Type B pancreatic cell (in vitro differentiated cells): Measurements from ENCODE around the gene NAV2. TPM values are rescaled to one million over a fixed set of nuclear protein-coding genes. Genes with fewer than 3 reads are reported as not detected.

Source experiments
- DNase-seq: peaks from one replicate; pipeline ENCODE4 v3.0.0; 2021; ENCODE audit warnings: mixed read lengths; ENCODE audit not compliant: unreplicated experiment; ENCODE audit errors: extremely low spot score
- H3K27ac Mint-ChIP-seq: 2 replicates; pipeline ENCODE4 v1.8.0; 2021; ENCODE audit warnings: mild to moderate bottlenecking, mixed read lengths
- H3K27me3 Mint-ChIP-seq: 2 replicates; pipeline ENCODE4 v1.8.0; 2021; ENCODE audit warnings: mixed read lengths
- H3K36me3 Mint-ChIP-seq: 2 replicates; pipeline ENCODE4 v1.8.0; 2021; ENCODE audit warnings: mixed read lengths
- H3K4me1 Mint-ChIP-seq: one replicate; pipeline ENCODE4 v1.8.0; 2021; ENCODE audit warnings: mixed read lengths; ENCODE audit not compliant: unreplicated experiment
- H3K4me3 Mint-ChIP-seq: 2 replicates; pipeline ENCODE4 v1.8.0; 2021; ENCODE audit warnings: mild to moderate bottlenecking, mixed read lengths
- H3K9me3 Mint-ChIP-seq: 2 replicates; pipeline ENCODE4 v1.8.0; 2021; ENCODE audit warnings: mixed read lengths
- total RNA-seq: library from RNA; stranded (reverse); gene quantifications from 2 replicates; pipeline ENCODE4 v1.2.1, GENCODE V29; 2021; ENCODE audit warnings: low replicate concordance
- TF ChIP-seq, protein P1 (sequence below): fragments of 200-600 bp; sonication (generic); conservative IDR thresholded peaks from 2 replicates; pipeline ENCODE4 v1.5.0; 2021; ENCODE audit warnings: antibody characterized with exemption, mild to moderate bottlenecking

The NAV2 gene
- total RNA-seq, 1 donor from 2014 or later, result 54.2 TPM

DNA sequence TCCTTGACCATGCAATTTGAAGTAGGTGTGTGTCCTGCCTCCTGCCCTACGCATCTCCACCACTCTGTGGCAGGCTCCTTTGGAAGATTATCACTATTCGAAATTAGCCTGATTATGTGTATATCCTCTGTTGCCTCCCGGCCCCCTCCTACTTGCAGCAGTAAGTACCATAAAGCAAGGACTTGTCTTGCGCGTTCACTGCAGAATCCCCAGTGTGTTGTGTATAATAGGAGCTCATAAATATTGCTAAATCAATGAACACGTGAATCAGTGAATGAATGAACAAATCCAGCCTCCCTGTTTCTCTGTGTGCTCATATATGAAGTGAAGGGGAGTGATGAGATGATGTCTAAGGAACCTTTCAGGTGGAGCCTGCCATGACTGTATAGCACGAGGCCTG is 237.0 kb downstream of the NAV2 start:
- Mint-ChIP-seq H3K27me3 (no peaks in the 10 kb centered on the region), H3K9me3 (no peaks in the 10 kb centered on the region), H3K4me1 (peaks cover 38% of the 10 kb centered on the region), H3K27ac (no peak overlapping the region), H3K4me3 (no peak overlapping the region), H3K36me3 (peaks cover 12% of the 10 kb centered on the region)
- TF ChIP-seq, protein P1, sequence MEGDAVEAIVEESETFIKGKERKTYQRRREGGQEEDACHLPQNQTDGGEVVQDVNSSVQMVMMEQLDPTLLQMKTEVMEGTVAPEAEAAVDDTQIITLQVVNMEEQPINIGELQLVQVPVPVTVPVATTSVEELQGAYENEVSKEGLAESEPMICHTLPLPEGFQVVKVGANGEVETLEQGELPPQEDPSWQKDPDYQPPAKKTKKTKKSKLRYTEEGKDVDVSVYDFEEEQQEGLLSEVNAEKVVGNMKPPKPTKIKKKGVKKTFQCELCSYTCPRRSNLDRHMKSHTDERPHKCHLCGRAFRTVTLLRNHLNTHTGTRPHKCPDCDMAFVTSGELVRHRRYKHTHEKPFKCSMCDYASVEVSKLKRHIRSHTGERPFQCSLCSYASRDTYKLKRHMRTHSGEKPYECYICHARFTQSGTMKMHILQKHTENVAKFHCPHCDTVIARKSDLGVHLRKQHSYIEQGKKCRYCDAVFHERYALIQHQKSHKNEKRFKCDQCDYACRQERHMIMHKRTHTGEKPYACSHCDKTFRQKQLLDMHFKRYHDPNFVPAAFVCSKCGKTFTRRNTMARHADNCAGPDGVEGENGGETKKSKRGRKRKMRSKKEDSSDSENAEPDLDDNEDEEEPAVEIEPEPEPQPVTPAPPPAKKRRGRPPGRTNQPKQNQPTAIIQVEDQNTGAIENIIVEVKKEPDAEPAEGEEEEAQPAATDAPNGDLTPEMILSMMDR, result no peak
- no peak for DNase-seq

DNA sequence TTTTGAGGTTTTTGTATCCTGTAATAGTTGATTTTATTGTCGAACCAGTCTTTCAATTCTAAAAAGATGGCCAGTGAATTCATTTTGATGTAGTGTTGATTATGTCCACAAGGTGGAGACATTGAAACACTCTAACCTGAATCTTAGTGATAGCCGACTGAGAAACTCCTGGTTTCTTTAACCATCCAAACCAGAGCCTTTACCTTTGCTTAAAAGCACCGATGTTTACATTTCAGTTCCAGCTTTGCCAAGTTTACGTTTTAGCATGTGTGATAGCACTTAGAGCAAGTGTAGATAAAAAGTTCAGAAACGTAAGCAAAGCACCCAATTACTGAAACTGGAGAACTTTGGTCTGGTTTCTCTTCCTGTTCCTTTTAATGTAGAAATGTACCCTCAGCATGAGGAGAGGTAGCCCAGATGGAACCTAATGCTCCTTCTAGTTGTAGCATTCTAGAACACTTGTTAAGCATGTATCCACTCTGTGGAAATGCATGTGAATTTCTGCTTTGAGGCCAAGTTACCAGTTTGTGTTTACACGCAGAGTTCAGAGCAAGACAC is 239.0 kb downstream of the NAV2 start:
- H3K27me3 Mint-ChIP-seq, result no peaks in the 10 kb centered on the region
- peaks cover 13% of the 10 kb centered on the region for H3K36me3 Mint-ChIP-seq

GRCh38 chr11:19952116-19952605 is 239.5 kb downstream of the NAV2 start:
- Mint-ChIP-seq H3K27ac (peak overlapping the region; percentile 47), H3K4me3 (peak overlapping the region; percentile 5), H3K4me1 (peaks cover 37% of the 10 kb centered on the region), H3K27me3 (no peaks in the 10 kb centered on the region), H3K36me3 (peaks cover 13% of the 10 kb centered on the region), H3K9me3 (no peaks in the 10 kb centered on the region)
- DNase-seq, result no peak
- TF ChIP-seq, protein P1, result no peak

More for the DNA sequence above, 239.0 kb downstream of the NAV2 start:
- Mint-ChIP-seq H3K4me3 (peak overlapping the region; percentile 5), H3K27ac (peak overlapping the region; percentile 47), H3K9me3 (no peaks in the 10 kb centered on the region), H3K4me1 (peaks cover 38% of the 10 kb centered on the region)
- TF ChIP-seq, protein P1, result peak; percentile 85
- DNase-seq, result no peak

- H3K4me1 Mint-ChIP-seq, result peaks cover 38% of the 10 kb centered on the region
These were observed 240.3 kb downstream of the NAV2 start for GRCh38 chr11:19952911-19953310.

GRCh38 chr11:19953336-19953735 is 240.7 kb downstream of the NAV2 start:
- no peaks in the 10 kb centered on the region for H3K9me3 Mint-ChIP-seq

More at GRCh38 chr11:19952911-19953310, 240.3 kb downstream of the NAV2 start:
- TF ChIP-seq, protein P1, result no peak
- Mint-ChIP-seq H3K36me3 (peaks cover 13% of the 10 kb centered on the region), H3K27ac (no peak overlapping the region), H3K4me3 (no peak overlapping the region), H3K27me3 (peaks cover 4% of the 10 kb centered on the region), H3K9me3 (no peaks in the 10 kb centered on the region)
- DNase-seq, result no peak

More at GRCh38 chr11:19953336-19953735, 240.7 kb downstream of the NAV2 start:
- Mint-ChIP-seq H3K4me3 (no peak overlapping the region), H3K27me3 (peaks cover 4% of the 10 kb centered on the region), H3K36me3 (peaks cover 13% of the 10 kb centered on the region), H3K4me1 (peaks cover 38% of the 10 kb centered on the region), H3K27ac (no peak overlapping the region)
- TF ChIP-seq, protein P1, result no peak
- DNase-seq, result no peak
